H1 (cell line): ENCODE data around the gene DHX36. TPM values are rescaled to one million over a fixed set of nuclear protein-coding genes. Genes with fewer than 3 reads are reported as not detected.

Experiments
- CBX8 ChIP-seq: fragments of 300-800, 300-1000 bp; sonication (generic); IDR thresholded peaks from 2 replicates; pipeline ENCODE4 v1.7.1; 2016; ENCODE audit warnings: low read depth, low read length, borderline replicate concordance
- CHD2 ChIP-seq: IDR thresholded peaks from 2 replicates; pipeline ENCODE4 v1.6.1; 2012; ENCODE audit warnings: low read length, improper control_type of control experiment
- GTF2F1 ChIP-seq: IDR thresholded peaks from 2 replicates; pipeline ENCODE4 v1.6.1; 2012; ENCODE audit warnings: low read depth, low read length, improper control_type of control experiment, borderline replicate concordance
- POLR2A ChIP-seq, 2 experiments: IDR thresholded peaks; 1 replicate in 1 of 2; 2 replicates in 1 of 2; pipeline ENCODE4 v1.6.1; 2011; ENCODE audit warnings: low read depth in 2 of 2, low read length in 2 of 2, mild to moderate bottlenecking in 2 of 2; ENCODE audit errors: control extremely low read depth in 1 of 2
- TAF7 ChIP-seq: optimal IDR thresholded peaks from 2 replicates; pipeline ENCODE3; 2011; ENCODE audit warnings: low read depth, mild to moderate bottlenecking, inconsistent platforms, low read length, moderate library complexity, borderline replicate concordance
- TBP ChIP-seq: IDR thresholded peaks from 2 replicates; pipeline ENCODE4 v1.6.1; 2011; ENCODE audit warnings: low read depth, low read length, improper control_type of control experiment
- ZNF274 ChIP-seq: IDR thresholded peaks from 2 replicates; pipeline ENCODE4 v1.7.0; 2012; ENCODE audit warnings: low read length, borderline replicate concordance; ENCODE audit errors: extremely low read depth
- polyA plus RNA-seq, 7 experiments: library from polyadenylated mRNA; depleted of rRNA in 3 of 7; stranded (reverse) in 5 of 7; unstranded in 2 of 7; fragments of >200 nt in 5 of 7; fragments of 200-250 nt in 2 of 7; gene quantifications; 1 replicate in 5 of 7; 2 replicates in 1 of 7; 4 replicates in 1 of 7; pipeline versions ENCODE4 v1.2.1 to v1.2.3, GENCODE V29; 2011 to 2013; ENCODE audit warnings: missing spikeins in 2 of 7, mixed read lengths in 2 of 7
- total RNA-seq: library from RNA; stranded (reverse); fragmentation: NEBNext Ultra II Directional; extraction: Animal tissue kit (Norgen Biotek cat#: 25700); gene quantifications from 2 replicates; pipeline ENCODE4 v1.2.1, GENCODE V29; 2021
- TF ChIP-seq, protein P1 (sequence below): fragments of 300-600 bp; sonication (generic); IDR thresholded peaks from 2 replicates; pipeline ENCODE4 v1.7.1; 2012; ENCODE audit warnings: low read length, moderate library complexity, mild to moderate bottlenecking, inconsistent platforms; ENCODE audit not compliant: insufficient replicate concordance

The DHX36 gene
- total and polyA plus RNA-seq, 2 of the 8 experiments (the other 6 are each of a cell fraction or from before 2014, with no cell fraction given), result 44.9 to 131 TPM

GRCh38 chr3:154307363-154307762 lies 16.9 kb downstream of the DHX36 start (continued):
- TF ChIP-seq, protein P1, sequence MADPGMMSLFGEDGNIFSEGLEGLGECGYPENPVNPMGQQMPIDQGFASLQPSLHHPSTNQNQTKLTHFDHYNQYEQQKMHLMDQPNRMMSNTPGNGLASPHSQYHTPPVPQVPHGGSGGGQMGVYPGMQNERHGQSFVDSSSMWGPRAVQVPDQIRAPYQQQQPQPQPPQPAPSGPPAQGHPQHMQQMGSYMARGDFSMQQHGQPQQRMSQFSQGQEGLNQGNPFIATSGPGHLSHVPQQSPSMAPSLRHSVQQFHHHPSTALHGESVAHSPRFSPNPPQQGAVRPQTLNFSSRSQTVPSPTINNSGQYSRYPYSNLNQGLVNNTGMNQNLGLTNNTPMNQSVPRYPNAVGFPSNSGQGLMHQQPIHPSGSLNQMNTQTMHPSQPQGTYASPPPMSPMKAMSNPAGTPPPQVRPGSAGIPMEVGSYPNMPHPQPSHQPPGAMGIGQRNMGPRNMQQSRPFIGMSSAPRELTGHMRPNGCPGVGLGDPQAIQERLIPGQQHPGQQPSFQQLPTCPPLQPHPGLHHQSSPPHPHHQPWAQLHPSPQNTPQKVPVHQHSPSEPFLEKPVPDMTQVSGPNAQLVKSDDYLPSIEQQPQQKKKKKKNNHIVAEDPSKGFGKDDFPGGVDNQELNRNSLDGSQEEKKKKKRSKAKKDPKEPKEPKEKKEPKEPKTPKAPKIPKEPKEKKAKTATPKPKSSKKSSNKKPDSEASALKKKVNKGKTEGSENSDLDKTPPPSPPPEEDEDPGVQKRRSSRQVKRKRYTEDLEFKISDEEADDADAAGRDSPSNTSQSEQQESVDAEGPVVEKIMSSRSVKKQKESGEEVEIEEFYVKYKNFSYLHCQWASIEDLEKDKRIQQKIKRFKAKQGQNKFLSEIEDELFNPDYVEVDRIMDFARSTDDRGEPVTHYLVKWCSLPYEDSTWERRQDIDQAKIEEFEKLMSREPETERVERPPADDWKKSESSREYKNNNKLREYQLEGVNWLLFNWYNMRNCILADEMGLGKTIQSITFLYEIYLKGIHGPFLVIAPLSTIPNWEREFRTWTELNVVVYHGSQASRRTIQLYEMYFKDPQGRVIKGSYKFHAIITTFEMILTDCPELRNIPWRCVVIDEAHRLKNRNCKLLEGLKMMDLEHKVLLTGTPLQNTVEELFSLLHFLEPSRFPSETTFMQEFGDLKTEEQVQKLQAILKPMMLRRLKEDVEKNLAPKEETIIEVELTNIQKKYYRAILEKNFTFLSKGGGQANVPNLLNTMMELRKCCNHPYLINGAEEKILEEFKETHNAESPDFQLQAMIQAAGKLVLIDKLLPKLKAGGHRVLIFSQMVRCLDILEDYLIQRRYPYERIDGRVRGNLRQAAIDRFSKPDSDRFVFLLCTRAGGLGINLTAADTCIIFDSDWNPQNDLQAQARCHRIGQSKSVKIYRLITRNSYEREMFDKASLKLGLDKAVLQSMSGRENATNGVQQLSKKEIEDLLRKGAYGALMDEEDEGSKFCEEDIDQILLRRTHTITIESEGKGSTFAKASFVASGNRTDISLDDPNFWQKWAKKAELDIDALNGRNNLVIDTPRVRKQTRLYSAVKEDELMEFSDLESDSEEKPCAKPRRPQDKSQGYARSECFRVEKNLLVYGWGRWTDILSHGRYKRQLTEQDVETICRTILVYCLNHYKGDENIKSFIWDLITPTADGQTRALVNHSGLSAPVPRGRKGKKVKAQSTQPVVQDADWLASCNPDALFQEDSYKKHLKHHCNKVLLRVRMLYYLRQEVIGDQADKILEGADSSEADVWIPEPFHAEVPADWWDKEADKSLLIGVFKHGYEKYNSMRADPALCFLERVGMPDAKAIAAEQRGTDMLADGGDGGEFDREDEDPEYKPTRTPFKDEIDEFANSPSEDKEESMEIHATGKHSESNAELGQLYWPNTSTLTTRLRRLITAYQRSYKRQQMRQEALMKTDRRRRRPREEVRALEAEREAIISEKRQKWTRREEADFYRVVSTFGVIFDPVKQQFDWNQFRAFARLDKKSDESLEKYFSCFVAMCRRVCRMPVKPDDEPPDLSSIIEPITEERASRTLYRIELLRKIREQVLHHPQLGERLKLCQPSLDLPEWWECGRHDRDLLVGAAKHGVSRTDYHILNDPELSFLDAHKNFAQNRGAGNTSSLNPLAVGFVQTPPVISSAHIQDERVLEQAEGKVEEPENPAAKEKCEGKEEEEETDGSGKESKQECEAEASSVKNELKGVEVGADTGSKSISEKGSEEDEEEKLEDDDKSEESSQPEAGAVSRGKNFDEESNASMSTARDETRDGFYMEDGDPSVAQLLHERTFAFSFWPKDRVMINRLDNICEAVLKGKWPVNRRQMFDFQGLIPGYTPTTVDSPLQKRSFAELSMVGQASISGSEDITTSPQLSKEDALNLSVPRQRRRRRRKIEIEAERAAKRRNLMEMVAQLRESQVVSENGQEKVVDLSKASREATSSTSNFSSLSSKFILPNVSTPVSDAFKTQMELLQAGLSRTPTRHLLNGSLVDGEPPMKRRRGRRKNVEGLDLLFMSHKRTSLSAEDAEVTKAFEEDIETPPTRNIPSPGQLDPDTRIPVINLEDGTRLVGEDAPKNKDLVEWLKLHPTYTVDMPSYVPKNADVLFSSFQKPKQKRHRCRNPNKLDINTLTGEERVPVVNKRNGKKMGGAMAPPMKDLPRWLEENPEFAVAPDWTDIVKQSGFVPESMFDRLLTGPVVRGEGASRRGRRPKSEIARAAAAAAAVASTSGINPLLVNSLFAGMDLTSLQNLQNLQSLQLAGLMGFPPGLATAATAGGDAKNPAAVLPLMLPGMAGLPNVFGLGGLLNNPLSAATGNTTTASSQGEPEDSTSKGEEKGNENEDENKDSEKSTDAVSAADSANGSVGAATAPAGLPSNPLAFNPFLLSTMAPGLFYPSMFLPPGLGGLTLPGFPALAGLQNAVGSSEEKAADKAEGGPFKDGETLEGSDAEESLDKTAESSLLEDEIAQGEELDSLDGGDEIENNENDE, result no peak
- TF ChIP-seq TBP, result no peak
- TF ChIP-seq TAF7, result no peak
- no peak for TF ChIP-seq POLR2A (IDR thresholded peaks at IDR 0.05; ENCODE audit: control extremely low read depth in 1 of 2, low read depth in 2 of 2, low read length in 2 of 2)
- TF ChIP-seq ZNF274, result no peak
- TF ChIP-seq CBX8, result no peak
- no peak for TF ChIP-seq CHD2
- no peak for TF ChIP-seq GTF2F1
